Measurements from ENCODE around the gene SLC25A20. TPM values are rescaled to one million over a fixed set of nuclear protein-coding genes. Genes with fewer than 3 reads are reported as not detected.

Gene SLC25A20
- total RNA-seq, 4 donors from 2014 or later: 7.7 to 41.8 (median 15.3) TPM

- Histone ChIP-seq H3K36me3 (no peaks in the 10 kb centered on the region), H3K27me3 (no peaks in the 10 kb centered on the region), H3K27ac (no peak overlapping the region), H3K4me1 (peaks cover 0 to 3% of the 10 kb centered on the region in 2 donors), H3K9me3 (no peaks in the 10 kb centered on the region), H3K4me3 (no peak overlapping the region)
- no peak for TF ChIP-seq CTCF (IDR thresholded peaks at IDR 0.05)
- no peak for TF ChIP-seq POLR2A (IDR thresholded peaks at IDR 0.05)
- DNase-seq: no peak
- intact Hi-C loops (cut with DNase I; ENCODE audit: low total_unique reads): no loop called here
Observed at GRCh38 chr3:48851407-48851806, 47.3 kb downstream of the SLC25A20 start.

- TF ChIP-seq CTCF (IDR thresholded peaks at IDR 0.05) (no peak), POLR2A (IDR thresholded peaks at IDR 0.05) (no peak)
- no peak for DNase-seq
- H3K4me3 ChIP-seq: no peak overlapping the region
- intact Hi-C loops (cut with DNase I; ENCODE audit: low total_unique reads): no loop called here
- H3K27ac ChIP-seq: peak overlapping the region in 1 of 2 donors; percentile 89
- no peaks in the 10 kb centered on the region for H3K36me3 ChIP-seq
- no peaks in the 10 kb centered on the region for H3K27me3 ChIP-seq
- peaks cover 0 to 11% of the 10 kb centered on the region in 2 donors for H3K4me1 ChIP-seq
- no peaks in the 10 kb centered on the region for H3K9me3 ChIP-seq
Observed at GRCh38 chr3:48848816-48849515, 49.7 kb downstream of the SLC25A20 start.

- TF ChIP-seq POLR2A (IDR thresholded peaks at IDR 0.05) (peak; percentile 73 to 91), CTCF (IDR thresholded peaks at IDR 0.05) (peak in 1 of 4 experiments; percentile 9)
- Histone ChIP-seq H3K27ac (peak within 1 kb of the TSS; percentile 87 to 89), H3K4me3 (peak within 1 kb of the TSS; percentile 77), H3K27me3 (no peaks in the 10 kb centered on the region), H3K4me1 (peaks cover 0 to 11% of the 10 kb centered on the region in 2 donors), H3K9me3 (no peaks in the 10 kb centered on the region), H3K36me3 (no peaks in the 10 kb centered on the region)
- intact Hi-C loops (cut with DNase I; ENCODE audit: low total_unique reads): no loop called here
- DNase-seq: peak; percentile 82 to 90
Observed at GRCh38 chr3:48847504-48848423, 50.9 kb downstream of the SLC25A20 start, which contains the start of gene PRKAR2A. Gene PRKAR2A (minus strand): TSS chr3:48847874. CDS start chr3:48847596, 278 bp downstream.

- intact Hi-C loops (cut with DNase I; ENCODE audit: low total_unique reads): no loop called here
- no peak for TF ChIP-seq POLR2A (IDR thresholded peaks at IDR 0.05)
- no peak for TF ChIP-seq CTCF (IDR thresholded peaks at IDR 0.05)
- H3K27ac ChIP-seq: peak overlapping the region; percentile 87 to 89
- H3K4me1 ChIP-seq: peaks cover 0 to 11% of the 10 kb centered on the region in 2 donors
- no peaks in the 10 kb centered on the region for H3K36me3 ChIP-seq
- peak overlapping the region; percentile 77 for H3K4me3 ChIP-seq
- no peaks in the 10 kb centered on the region for H3K27me3 ChIP-seq
- no peaks in the 10 kb centered on the region for H3K9me3 ChIP-seq
- peak; percentile 76 to 78 for DNase-seq
Observed at GRCh38 chr3:48847053-48847503, 51.6 kb downstream of the SLC25A20 start.

Data from uterus (tissue), 4 donors.